Measurements from ENCODE around the gene APOBEC3B.
"Not testable (repeated sequence)": the region's sequence is repeated elsewhere in the genome, so short reads cannot be mapped to it uniquely, and the experiment has no call there.

APOBEC3B gene

DNA sequence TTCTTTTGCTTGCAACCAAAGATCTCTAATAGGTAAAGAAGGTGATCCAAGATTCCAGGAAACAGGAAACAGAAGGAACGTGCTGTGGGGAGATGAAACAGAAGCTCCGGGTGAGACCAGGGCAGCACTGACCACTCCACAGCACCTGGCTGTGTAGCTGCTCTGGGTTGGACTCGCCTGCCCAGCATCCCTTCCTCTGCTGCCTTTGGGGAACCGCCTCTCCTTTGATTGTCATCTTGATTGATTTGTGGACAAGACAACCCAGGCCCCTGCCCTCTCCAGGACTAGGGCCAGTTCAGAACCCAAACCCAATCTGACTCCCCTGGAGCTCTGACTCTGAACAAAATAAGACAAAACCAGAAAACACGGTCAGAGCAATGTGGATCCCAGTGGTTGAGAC is 39.4 kb upstream of the APOBEC3B start:
- Histone ChIP-seq H3K27ac (ENCODE audit: low read depth in 2 of 2, low read length in 2 of 2) (no peak overlapping the region), H3K9ac (ENCODE audit: low read depth in 1 of 2, low read length in 2 of 2) (no peak overlapping the region), H3K27me3 (ENCODE audit: control insufficient read depth in 2 of 2, insufficient read depth in 2 of 2, low read length in 2 of 2) (peaks cover 3 to 19% of the 10 kb centered on the region in 2 donors), H3K4me3 (ENCODE audit: low read length in 2 of 2) (no peak overlapping the region), H3K4me1 (ENCODE audit: control insufficient read depth in 2 of 2, insufficient read depth in 2 of 2, low read length in 2 of 2) (peaks cover 3% of the 10 kb centered on the region in 2 donors), H3K36me3 (ENCODE audit: control insufficient read depth in 2 of 2, insufficient read depth in 2 of 2, low read length in 2 of 2) (no peaks in the 10 kb centered on the region), H3K9me3 (ENCODE audit: control insufficient read depth in 2 of 2, low read length in 2 of 2) (no peaks in the 10 kb centered on the region)

DNA sequence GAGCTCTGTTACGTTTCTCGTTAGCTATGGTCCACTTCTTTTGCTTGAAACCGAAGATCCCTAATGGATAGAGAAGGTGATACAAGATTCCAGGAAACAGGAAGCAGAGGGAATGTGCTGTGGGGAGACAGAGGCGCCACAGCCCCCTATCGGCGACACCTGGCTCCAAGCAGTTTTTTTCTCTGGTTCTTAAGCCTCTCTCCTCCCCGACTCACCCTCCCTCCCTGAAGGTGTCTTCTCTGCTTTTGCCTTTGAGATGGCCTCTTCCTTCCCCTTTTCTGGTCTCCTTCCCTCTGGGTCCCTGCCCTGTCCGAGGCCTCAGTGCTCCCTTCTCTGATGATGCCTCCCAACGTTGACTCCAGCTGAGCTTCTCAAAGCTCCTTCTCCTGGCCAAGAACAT is 38.9 kb upstream of the APOBEC3B start:
- Histone ChIP-seq H3K27ac (ENCODE audit: low read depth in 2 of 2, low read length in 2 of 2) (no peak overlapping the region), H3K9me3 (ENCODE audit: control insufficient read depth in 2 of 2, low read length in 2 of 2) (no peaks in the 10 kb centered on the region), H3K27me3 (ENCODE audit: control insufficient read depth in 2 of 2, insufficient read depth in 2 of 2, low read length in 2 of 2) (peaks cover 3 to 19% of the 10 kb centered on the region in 2 donors), H3K36me3 (ENCODE audit: control insufficient read depth in 2 of 2, insufficient read depth in 2 of 2, low read length in 2 of 2) (no peaks in the 10 kb centered on the region), H3K9ac (ENCODE audit: low read depth in 1 of 2, low read length in 2 of 2) (no peak overlapping the region), H3K4me1 (ENCODE audit: control insufficient read depth in 2 of 2, insufficient read depth in 2 of 2, low read length in 2 of 2) (peaks cover 3% of the 10 kb centered on the region in 2 donors), H3K4me3 (ENCODE audit: low read length in 2 of 2) (no peak overlapping the region)

DNA sequence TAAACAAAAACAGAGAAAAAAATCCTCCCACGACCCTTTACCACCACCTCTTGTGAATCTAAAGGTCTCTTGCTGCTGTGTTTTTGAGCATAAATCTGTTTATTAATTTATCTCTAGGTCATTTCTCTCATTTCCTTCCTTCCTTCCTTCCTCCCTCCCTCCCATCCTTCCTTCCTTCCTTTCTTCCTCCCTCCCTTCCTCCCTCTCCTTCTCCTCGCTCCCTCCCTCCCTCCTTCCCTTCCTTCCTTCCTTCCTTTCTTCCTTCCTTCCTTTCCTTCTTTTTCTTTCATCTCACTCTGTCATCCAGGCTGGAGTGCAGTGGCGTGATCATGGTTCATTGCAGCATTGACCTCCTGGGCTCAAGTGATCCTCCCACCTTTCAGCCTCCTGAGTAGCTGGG is 38.3 kb upstream of the APOBEC3B start:
- H3K9ac ChIP-seq (ENCODE audit: low read depth in 1 of 2, low read length in 2 of 2) = no peak overlapping the region
- H3K4me3 ChIP-seq (ENCODE audit: low read length in 2 of 2) = no peak overlapping the region
- H3K9me3 ChIP-seq (ENCODE audit: control insufficient read depth in 2 of 2, low read length in 2 of 2) = no peaks in the 10 kb centered on the region
- no peak overlapping the region for H3K27ac ChIP-seq (ENCODE audit: low read depth in 2 of 2, low read length in 2 of 2)
- no peaks in the 10 kb centered on the region for H3K36me3 ChIP-seq (ENCODE audit: control insufficient read depth in 2 of 2, insufficient read depth in 2 of 2, low read length in 2 of 2)
- peaks cover 3 to 21% of the 10 kb centered on the region in 2 donors for H3K27me3 ChIP-seq (ENCODE audit: control insufficient read depth in 2 of 2, insufficient read depth in 2 of 2, low read length in 2 of 2)
- peaks cover 3% of the 10 kb centered on the region in 2 donors for H3K4me1 ChIP-seq (ENCODE audit: control insufficient read depth in 2 of 2, insufficient read depth in 2 of 2, low read length in 2 of 2)

DNA sequence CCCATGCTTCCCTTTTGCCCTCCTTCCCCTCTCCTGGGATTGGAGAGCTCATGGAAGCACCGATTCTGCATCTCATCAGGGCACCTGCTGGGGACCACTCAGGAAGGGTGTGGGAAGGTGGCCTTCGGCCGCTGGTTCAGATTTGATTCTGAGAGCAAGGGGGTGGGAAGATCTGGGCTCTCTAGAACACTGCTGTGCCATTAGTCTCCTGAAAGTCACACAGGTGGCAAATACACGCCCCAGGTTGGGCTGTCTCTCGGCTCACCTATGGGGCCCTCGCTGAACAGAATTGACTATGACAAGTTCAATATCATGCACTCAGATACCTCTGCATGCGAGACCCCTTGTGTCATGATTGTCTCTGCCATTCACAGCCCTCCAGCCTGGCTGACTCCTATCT is 37.5 kb upstream of the APOBEC3B start:
- Histone ChIP-seq H3K9ac (ENCODE audit: low read depth in 1 of 2, low read length in 2 of 2) (no peak overlapping the region), H3K9me3 (ENCODE audit: control insufficient read depth in 2 of 2, low read length in 2 of 2) (no peaks in the 10 kb centered on the region), H3K27me3 (ENCODE audit: control insufficient read depth in 2 of 2, insufficient read depth in 2 of 2, low read length in 2 of 2) (peaks cover 3 to 21% of the 10 kb centered on the region in 2 donors), H3K4me1 (ENCODE audit: control insufficient read depth in 2 of 2, insufficient read depth in 2 of 2, low read length in 2 of 2) (peaks cover 3 to 4% of the 10 kb centered on the region in 2 donors), H3K36me3 (ENCODE audit: control insufficient read depth in 2 of 2, insufficient read depth in 2 of 2, low read length in 2 of 2) (no peaks in the 10 kb centered on the region), H3K27ac (ENCODE audit: low read depth in 2 of 2, low read length in 2 of 2) (no peak overlapping the region), H3K4me3 (ENCODE audit: low read length in 2 of 2) (no peak overlapping the region)

DNA sequence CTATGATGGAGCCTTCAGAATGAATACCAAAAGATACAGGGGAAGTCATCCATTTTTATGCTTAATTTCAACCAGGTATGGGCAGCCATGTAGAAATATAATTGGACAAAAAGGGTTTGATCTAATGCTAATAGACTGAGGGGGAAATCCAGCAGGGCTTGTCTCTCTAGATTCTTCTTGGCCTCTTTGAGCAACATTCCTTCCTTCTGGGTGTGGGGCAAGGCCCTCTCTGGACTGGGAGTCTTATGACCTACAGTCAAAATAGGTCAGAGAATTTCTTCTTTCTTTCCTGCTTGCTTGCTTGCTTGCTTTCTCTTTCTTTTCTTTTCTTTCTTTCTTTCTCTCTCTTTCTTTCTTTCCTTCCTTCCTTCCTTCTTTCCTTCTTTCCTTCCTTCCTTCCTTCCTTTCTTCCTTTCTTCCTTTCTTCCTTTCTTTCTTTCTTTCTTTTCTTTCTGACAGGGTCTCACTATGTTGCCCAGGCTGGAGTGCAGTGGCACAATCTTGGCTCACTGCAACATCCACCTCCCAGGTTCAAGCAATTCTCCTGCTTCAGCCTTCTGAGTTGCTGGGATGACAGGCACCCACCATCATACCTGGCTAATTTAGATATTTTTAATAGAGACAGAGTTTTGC is 36.3 kb upstream of the APOBEC3B start:
- H3K4me3 ChIP-seq (ENCODE audit: low read length in 2 of 2); H3K36me3 ChIP-seq (ENCODE audit: control insufficient read depth in 2 of 2, insufficient read depth in 2 of 2, low read length in 2 of 2); H3K9me3 ChIP-seq (ENCODE audit: control insufficient read depth in 2 of 2, low read length in 2 of 2); H3K9ac ChIP-seq (ENCODE audit: low read depth in 1 of 2, low read length in 2 of 2); H3K27ac ChIP-seq (ENCODE audit: low read depth in 2 of 2, low read length in 2 of 2): not testable (repeated sequence)
- Histone ChIP-seq H3K4me1 (ENCODE audit: control insufficient read depth in 2 of 2, insufficient read depth in 2 of 2, low read length in 2 of 2) (peaks cover 6 to 15% of the 10 kb centered on the region in 2 donors), H3K27me3 (ENCODE audit: control insufficient read depth in 2 of 2, insufficient read depth in 2 of 2, low read length in 2 of 2) (peaks cover 3 to 21% of the 10 kb centered on the region in 2 donors)

DNA sequence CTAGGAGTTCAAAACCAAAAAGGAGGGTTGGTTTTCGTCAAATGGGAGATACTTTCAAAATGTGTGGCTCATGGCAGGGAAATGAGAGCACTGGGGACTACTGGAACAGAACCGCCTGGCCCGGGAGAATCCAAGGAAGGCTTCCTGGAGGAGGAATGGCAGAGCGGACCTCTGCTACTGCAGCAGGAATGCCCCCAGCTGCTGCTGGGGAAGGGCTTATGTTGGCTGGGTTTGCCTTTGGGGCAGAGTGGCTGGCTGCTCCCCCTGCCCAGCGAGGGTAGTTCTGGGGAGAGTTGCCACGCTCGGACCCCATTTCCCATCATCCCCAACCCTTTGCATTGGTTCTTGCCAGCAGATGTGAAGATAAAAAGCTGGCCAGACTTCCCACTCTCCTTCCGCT is 35.4 kb upstream of the APOBEC3B start:
- Histone ChIP-seq H3K4me3 (ENCODE audit: low read length in 2 of 2) (no peak overlapping the region), H3K36me3 (ENCODE audit: control insufficient read depth in 2 of 2, insufficient read depth in 2 of 2, low read length in 2 of 2) (no peaks in the 10 kb centered on the region), H3K27ac (ENCODE audit: low read depth in 2 of 2, low read length in 2 of 2) (no peak overlapping the region), H3K9me3 (ENCODE audit: control insufficient read depth in 2 of 2, low read length in 2 of 2) (no peaks in the 10 kb centered on the region), H3K9ac (ENCODE audit: low read depth in 1 of 2, low read length in 2 of 2) (no peak overlapping the region), H3K27me3 (ENCODE audit: control insufficient read depth in 2 of 2, insufficient read depth in 2 of 2, low read length in 2 of 2) (peaks cover 3 to 18% of the 10 kb centered on the region in 2 donors), H3K4me1 (ENCODE audit: control insufficient read depth in 2 of 2, insufficient read depth in 2 of 2, low read length in 2 of 2) (peaks cover 11 to 20% of the 10 kb centered on the region in 2 donors)

DNA sequence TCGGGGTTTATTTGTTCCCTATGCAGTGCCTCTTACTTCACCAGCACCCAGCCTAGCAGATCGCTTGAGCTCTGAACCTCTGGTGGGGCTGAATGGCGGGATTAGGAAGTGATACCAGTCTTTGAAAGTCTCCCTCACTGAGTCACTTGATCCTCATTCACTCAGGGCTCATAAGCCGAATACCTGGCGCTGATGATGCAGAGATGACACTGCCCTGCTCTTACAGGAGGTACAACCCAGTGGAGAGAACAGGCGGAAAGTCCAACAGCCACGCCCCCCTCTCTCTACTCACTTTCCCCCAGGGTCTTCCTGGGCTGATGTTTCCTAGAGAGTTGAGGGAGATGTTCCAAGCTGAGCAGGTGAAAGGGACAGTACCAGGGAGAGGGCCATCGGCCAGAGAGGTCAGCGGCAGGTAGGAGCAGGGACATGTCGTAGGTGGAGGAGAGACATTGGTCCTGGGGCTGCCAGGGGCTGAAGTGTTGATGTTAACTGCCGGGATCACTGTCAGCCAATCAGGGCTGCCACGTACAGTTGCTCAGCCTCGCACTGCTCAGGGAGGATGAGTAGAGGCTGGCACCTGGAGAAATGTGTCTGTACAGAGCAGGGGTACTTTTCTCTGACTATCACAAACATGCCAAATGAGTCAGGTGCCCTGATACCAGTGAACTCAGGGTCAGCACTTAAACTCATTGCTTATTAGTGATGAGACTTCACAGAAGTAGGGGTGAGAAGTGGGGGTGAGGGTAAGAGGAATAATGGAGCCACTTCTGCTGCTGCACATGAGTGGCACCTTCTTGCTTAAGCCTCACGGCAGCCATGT is 34.6 kb upstream of the APOBEC3B start:
- Histone ChIP-seq H3K36me3 (ENCODE audit: control insufficient read depth in 2 of 2, insufficient read depth in 2 of 2, low read length in 2 of 2) (no peaks in the 10 kb centered on the region), H3K27me3 (ENCODE audit: control insufficient read depth in 2 of 2, insufficient read depth in 2 of 2, low read length in 2 of 2) (peaks cover 3 to 18% of the 10 kb centered on the region in 2 donors), H3K9ac (ENCODE audit: low read depth in 1 of 2, low read length in 2 of 2) (no peak overlapping the region), H3K9me3 (ENCODE audit: control insufficient read depth in 2 of 2, low read length in 2 of 2) (no peaks in the 10 kb centered on the region), H3K4me3 (ENCODE audit: low read length in 2 of 2) (no peak overlapping the region), H3K27ac (ENCODE audit: low read depth in 2 of 2, low read length in 2 of 2) (no peak overlapping the region), H3K4me1 (ENCODE audit: control insufficient read depth in 2 of 2, insufficient read depth in 2 of 2, low read length in 2 of 2) (peaks cover 19 to 28% of the 10 kb centered on the region in 2 donors)

DNA sequence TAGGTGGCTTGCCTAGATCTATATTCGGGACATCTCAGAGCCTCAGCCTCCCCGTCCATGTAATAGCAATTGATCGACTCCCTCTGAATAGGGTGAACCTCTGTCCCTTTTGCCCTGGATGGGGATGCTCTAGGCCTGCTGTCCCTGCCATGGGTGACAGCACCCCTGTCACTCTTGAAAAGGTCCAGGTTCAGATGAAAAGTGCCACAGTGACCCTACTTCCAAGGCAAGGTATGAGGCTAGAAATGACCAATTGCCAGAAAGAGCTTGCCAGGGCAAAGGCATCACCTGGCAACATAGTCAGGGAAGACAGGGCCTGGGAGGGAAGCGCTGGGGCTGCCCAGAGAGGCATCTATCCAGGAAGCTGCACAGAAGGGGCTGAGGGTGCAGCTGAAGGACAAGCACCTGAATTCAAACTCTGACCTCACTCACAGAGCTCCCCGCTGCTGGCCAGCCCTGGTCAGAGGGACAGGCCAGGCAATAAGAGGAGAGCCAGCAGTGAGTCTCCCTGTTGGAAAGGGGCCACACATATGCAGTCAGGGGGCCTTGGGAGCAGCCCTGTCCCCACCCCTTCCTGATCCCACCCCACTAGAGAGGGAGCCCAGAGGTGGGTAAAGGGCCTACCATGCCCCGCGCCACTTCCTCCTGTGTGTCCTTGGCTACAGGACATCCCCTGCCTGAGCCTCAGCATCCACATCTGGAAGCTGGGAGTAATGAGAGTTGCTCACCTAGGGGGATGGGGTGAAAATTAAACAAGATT is 33.8 kb upstream of the APOBEC3B start:
- Histone ChIP-seq H3K9me3 (ENCODE audit: control insufficient read depth in 2 of 2, low read length in 2 of 2) (no peaks in the 10 kb centered on the region), H3K27ac (ENCODE audit: low read depth in 2 of 2, low read length in 2 of 2) (no peak overlapping the region), H3K27me3 (ENCODE audit: control insufficient read depth in 2 of 2, insufficient read depth in 2 of 2, low read length in 2 of 2) (peaks cover 3 to 11% of the 10 kb centered on the region in 2 donors), H3K36me3 (ENCODE audit: control insufficient read depth in 2 of 2, insufficient read depth in 2 of 2, low read length in 2 of 2) (no peaks in the 10 kb centered on the region), H3K4me1 (ENCODE audit: control insufficient read depth in 2 of 2, insufficient read depth in 2 of 2, low read length in 2 of 2) (peaks cover 25 to 31% of the 10 kb centered on the region in 2 donors), H3K4me3 (ENCODE audit: low read length in 2 of 2) (no peak overlapping the region), H3K9ac (ENCODE audit: low read depth in 1 of 2, low read length in 2 of 2) (no peak overlapping the region)

DNA sequence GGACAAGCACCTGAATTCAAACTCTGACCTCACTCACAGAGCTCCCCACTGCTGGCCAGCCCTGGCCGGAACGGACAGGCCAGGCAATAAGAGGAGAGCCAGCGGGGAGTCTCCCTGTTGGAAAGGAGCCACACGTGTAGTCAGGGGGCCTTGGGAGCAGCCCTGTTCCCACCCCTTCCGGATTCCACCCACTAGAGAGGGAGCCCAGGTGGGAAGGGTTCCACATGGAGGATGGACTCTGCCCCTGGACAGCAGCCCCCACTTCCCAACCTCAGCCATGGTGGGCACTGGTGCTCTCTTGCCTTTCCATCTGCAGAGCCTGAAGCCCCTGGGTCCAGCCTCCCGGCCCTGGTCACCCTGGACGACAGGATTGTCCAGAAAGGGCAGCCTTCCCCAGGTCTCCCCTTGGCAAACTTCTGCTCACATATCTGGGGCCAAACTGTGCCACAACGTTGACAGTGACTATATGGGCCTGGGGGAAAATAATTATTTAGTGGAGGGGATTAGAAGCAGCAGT is 32.2 kb upstream of the APOBEC3B start:
- no peaks in the 10 kb centered on the region for H3K9me3 ChIP-seq (ENCODE audit: control insufficient read depth in 2 of 2, low read length in 2 of 2)
- H3K36me3 ChIP-seq (ENCODE audit: control insufficient read depth in 2 of 2, insufficient read depth in 2 of 2, low read length in 2 of 2) = no peaks in the 10 kb centered on the region
- no peak overlapping the region for H3K4me3 ChIP-seq (ENCODE audit: low read length in 2 of 2)
- peak overlapping the region in 1 of 2 donors; percentile 7 for H3K9ac ChIP-seq (ENCODE audit: low read depth in 1 of 2, low read length in 2 of 2)
- H3K27me3 ChIP-seq (ENCODE audit: control insufficient read depth in 2 of 2, insufficient read depth in 2 of 2, low read length in 2 of 2) = peaks cover 0 to 2% of the 10 kb centered on the region in 2 donors
- peak overlapping the region; percentile 76 to 86 for H3K27ac ChIP-seq (ENCODE audit: low read depth in 2 of 2, low read length in 2 of 2)
- H3K4me1 ChIP-seq (ENCODE audit: control insufficient read depth in 2 of 2, insufficient read depth in 2 of 2, low read length in 2 of 2) = peaks cover 34 to 37% of the 10 kb centered on the region in 2 donors

All from mucosa of rectum (tissue), 2 donors.